ENCODE results near the gene TNFRSF12A.

TNFRSF12A gene

DNA sequence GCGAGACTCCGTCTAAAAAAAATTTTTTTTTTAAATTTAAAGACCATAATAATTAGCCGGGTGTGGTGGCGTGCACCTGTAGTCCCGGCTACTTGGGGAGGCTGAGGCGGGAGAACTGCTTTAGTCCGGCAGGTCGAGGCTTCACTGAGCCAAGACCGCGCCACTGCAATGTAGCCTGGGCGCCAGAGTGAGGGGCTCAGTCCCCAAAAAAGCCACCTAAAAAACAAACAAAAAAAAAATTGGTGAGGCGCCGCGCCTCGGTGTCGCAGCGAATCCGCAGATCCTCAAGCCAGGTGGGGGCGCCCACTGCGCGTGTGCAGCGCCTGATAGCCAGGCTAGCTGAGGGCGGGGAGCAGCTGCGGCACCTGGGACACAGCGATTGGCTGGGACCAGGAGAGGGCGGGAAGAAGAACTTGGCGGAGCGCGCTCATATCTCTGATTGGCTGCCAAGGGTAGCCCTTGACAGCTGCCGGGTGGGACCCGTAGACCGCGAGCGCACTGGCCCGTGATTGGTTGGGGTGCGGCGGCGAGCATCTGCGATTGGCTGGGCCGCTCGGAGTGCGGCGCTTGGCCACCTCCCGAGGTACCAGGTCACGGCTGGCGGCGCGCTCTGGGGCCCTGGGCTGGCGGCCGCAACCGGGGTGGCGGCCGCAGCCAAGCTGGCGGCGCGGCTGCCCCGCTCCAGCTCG lies 16.4 kb upstream of the TNFRSF12A start (continued):
- TF ChIP-seq, protein P1, sequence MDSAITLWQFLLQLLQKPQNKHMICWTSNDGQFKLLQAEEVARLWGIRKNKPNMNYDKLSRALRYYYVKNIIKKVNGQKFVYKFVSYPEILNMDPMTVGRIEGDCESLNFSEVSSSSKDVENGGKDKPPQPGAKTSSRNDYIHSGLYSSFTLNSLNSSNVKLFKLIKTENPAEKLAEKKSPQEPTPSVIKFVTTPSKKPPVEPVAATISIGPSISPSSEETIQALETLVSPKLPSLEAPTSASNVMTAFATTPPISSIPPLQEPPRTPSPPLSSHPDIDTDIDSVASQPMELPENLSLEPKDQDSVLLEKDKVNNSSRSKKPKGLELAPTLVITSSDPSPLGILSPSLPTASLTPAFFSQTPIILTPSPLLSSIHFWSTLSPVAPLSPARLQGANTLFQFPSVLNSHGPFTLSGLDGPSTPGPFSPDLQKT (IDR thresholded peaks at IDR 0.05; ENCODE audit: borderline replicate concordance, low read depth, low read length): no peak
- TF ChIP-seq ZNF473 (tag by site-specific recombination; IDR thresholded peaks at IDR 0.05): no peak
- TF ChIP-seq, protein P2, sequence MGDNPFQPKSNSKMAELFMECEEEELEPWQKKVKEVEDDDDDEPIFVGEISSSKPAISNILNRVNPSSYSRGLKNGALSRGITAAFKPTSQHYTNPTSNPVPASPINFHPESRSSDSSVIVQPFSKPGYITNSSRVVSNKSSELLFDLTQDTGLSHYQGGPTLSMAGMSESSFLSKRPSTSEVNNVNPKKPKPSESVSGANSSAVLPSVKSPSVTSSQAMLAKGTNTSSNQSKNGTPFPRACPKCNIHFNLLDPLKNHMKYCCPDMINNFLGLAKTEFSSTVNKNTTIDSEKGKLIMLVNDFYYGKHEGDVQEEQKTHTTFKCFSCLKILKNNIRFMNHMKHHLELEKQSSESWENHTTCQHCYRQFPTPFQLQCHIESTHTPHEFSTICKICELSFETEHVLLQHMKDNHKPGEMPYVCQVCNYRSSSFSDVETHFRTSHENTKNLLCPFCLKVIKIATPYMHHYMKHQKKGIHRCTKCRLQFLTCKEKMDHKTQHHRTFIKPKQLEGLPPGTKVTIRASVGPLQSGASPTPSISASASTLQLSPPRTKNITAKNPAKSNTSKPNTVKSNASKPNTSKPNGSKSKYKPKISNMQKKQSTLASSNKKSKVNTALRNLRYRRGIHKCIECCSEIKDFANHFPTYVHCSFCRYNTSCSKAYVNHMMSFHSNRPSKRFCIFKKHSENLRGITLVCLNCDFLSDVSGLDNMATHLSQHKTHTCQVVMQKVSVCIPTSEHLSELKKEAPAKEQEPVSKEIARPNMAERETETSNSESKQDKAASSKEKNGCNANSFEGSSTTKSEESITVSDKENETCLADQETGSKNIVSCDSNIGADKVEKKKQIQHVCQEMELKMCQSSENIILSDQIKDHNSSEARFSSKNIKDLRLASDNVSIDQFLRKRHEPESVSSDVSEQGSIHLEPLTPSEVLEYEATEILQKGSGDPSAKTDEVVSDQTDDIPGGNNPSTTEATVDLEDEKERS (tag by site-specific recombination; IDR thresholded peaks at IDR 0.05): no peak
- TF ChIP-seq, protein P3, sequence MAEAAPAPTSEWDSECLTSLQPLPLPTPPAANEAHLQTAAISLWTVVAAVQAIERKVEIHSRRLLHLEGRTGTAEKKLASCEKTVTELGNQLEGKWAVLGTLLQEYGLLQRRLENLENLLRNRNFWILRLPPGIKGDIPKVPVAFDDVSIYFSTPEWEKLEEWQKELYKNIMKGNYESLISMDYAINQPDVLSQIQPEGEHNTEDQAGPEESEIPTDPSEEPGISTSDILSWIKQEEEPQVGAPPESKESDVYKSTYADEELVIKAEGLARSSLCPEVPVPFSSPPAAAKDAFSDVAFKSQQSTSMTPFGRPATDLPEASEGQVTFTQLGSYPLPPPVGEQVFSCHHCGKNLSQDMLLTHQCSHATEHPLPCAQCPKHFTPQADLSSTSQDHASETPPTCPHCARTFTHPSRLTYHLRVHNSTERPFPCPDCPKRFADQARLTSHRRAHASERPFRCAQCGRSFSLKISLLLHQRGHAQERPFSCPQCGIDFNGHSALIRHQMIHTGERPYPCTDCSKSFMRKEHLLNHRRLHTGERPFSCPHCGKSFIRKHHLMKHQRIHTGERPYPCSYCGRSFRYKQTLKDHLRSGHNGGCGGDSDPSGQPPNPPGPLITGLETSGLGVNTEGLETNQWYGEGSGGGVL (tag by site-specific recombination; IDR thresholded peaks at IDR 0.05): no peak
- TF ChIP-seq ZNF341 (tag by site-specific recombination; IDR thresholded peaks at IDR 0.05; ENCODE audit: low read depth): no peak
- TF ChIP-seq, protein P4, sequence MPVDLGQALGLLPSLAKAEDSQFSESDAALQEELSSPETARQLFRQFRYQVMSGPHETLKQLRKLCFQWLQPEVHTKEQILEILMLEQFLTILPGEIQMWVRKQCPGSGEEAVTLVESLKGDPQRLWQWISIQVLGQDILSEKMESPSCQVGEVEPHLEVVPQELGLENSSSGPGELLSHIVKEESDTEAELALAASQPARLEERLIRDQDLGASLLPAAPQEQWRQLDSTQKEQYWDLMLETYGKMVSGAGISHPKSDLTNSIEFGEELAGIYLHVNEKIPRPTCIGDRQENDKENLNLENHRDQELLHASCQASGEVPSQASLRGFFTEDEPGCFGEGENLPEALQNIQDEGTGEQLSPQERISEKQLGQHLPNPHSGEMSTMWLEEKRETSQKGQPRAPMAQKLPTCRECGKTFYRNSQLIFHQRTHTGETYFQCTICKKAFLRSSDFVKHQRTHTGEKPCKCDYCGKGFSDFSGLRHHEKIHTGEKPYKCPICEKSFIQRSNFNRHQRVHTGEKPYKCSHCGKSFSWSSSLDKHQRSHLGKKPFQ (tag by site-specific recombination; IDR thresholded peaks at IDR 0.05): no peak
- TF ChIP-seq, protein P5, sequence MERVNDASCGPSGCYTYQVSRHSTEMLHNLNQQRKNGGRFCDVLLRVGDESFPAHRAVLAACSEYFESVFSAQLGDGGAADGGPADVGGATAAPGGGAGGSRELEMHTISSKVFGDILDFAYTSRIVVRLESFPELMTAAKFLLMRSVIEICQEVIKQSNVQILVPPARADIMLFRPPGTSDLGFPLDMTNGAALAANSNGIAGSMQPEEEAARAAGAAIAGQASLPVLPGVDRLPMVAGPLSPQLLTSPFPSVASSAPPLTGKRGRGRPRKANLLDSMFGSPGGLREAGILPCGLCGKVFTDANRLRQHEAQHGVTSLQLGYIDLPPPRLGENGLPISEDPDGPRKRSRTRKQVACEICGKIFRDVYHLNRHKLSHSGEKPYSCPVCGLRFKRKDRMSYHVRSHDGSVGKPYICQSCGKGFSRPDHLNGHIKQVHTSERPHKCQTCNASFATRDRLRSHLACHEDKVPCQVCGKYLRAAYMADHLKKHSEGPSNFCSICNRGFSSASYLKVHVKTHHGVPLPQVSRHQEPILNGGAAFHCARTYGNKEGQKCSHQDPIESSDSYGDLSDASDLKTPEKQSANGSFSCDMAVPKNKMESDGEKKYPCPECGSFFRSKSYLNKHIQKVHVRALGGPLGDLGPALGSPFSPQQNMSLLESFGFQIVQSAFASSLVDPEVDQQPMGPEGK (tag by site-specific recombination; IDR thresholded peaks at IDR 0.05): peak; percentile 50; the same call in 1 of the 2 replicates
- no peak for TF ChIP-seq ZFHX2 (tag by site-specific recombination; conservative IDR thresholded peaks at IDR 0.05)
- TF ChIP-seq ZFP69B (tag by site-specific recombination; IDR thresholded peaks at IDR 0.05): peak; percentile 87
- TF ChIP-seq ZNF184 (tag by site-specific recombination; IDR thresholded peaks at IDR 0.05): no peak
- no peak for TF ChIP-seq ZNF311 (tag by site-specific recombination; IDR thresholded peaks at IDR 0.05; ENCODE audit: borderline replicate concordance)
- TF ChIP-seq ZBTB8A (tag by site-specific recombination; IDR thresholded peaks at IDR 0.05): peak; percentile 61
- no peak for TF ChIP-seq ZNF175 (tag by site-specific recombination; IDR thresholded peaks at IDR 0.05)
- peak; percentile 50 for TF ChIP-seq ZNF335 (tag by site-specific recombination; conservative IDR thresholded peaks at IDR 0.05)
- TF ChIP-seq ZNF354C (tag by site-specific recombination; IDR thresholded peaks at IDR 0.05; ENCODE audit: borderline replicate concordance, low read depth): no peak
- TF ChIP-seq ZBTB17 (tag by site-specific recombination; IDR thresholded peaks at IDR 0.05): no peak
- no peak for TF ChIP-seq ZNF501 (tag by site-specific recombination; IDR thresholded peaks at IDR 0.05)
- no peak for TF ChIP-seq ZNF843 (tag by site-specific recombination; IDR thresholded peaks at IDR 0.05)
- no peak for TF ChIP-seq PRDM1 (tag by site-specific recombination; IDR thresholded peaks at IDR 0.05)
- no peak for TF ChIP-seq ZNF416 (tag by site-specific recombination; IDR thresholded peaks at IDR 0.05)
- TF ChIP-seq, protein P6, sequence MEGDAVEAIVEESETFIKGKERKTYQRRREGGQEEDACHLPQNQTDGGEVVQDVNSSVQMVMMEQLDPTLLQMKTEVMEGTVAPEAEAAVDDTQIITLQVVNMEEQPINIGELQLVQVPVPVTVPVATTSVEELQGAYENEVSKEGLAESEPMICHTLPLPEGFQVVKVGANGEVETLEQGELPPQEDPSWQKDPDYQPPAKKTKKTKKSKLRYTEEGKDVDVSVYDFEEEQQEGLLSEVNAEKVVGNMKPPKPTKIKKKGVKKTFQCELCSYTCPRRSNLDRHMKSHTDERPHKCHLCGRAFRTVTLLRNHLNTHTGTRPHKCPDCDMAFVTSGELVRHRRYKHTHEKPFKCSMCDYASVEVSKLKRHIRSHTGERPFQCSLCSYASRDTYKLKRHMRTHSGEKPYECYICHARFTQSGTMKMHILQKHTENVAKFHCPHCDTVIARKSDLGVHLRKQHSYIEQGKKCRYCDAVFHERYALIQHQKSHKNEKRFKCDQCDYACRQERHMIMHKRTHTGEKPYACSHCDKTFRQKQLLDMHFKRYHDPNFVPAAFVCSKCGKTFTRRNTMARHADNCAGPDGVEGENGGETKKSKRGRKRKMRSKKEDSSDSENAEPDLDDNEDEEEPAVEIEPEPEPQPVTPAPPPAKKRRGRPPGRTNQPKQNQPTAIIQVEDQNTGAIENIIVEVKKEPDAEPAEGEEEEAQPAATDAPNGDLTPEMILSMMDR (tag by site-specific recombination; IDR thresholded peaks at IDR 0.05): peak; percentile 96
- TF ChIP-seq ZFP41 (tag by site-specific recombination; IDR thresholded peaks at IDR 0.05; ENCODE audit: borderline replicate concordance): no peak
- TF ChIP-seq HOXD13 (CRISPR knock-in tag; IDR thresholded peaks at IDR 0.05; ENCODE audit: borderline replicate concordance): no peak
- no peak for TF ChIP-seq ZNF48 (tag by site-specific recombination; IDR thresholded peaks at IDR 0.05)
- peak; percentile 77 for TF ChIP-seq SP3 (tag by site-specific recombination; IDR thresholded peaks at IDR 0.05)
